SK-N-DZ (cell line): Measurements from ENCODE around the gene TRIM14.
"Not testable (repeated sequence)": the region's sequence is repeated elsewhere in the genome, so short reads cannot be mapped to it uniquely, and the experiment has no call there.

ENCODE experiments used
- DNase-seq: peaks from one replicate; pipeline ENCODE4 v3.0.0-alpha.2; 2015; ENCODE audit warnings: low spot score

TRIM14 gene

DNA sequence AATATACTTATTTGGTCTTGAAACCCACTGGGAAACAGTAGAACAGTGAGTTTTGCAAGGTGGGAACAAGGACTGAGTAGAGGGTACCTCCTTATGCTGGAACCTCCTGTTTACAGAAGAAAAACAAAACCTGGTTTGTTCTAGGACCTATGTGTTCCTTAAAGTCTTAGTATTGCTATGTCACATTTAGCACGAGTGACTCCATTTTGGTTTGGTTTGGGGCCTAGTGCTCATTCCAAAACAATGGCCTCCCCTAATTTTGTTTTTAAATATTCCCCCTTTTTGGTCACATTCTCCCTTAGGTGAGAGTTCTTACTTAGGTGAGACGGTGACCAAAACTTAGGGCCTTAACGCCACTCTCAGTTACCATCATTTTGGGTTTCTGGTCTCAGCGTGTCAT, 68.7 kb downstream of the TRIM14 start:
- no peak for DNase-seq

DNA sequence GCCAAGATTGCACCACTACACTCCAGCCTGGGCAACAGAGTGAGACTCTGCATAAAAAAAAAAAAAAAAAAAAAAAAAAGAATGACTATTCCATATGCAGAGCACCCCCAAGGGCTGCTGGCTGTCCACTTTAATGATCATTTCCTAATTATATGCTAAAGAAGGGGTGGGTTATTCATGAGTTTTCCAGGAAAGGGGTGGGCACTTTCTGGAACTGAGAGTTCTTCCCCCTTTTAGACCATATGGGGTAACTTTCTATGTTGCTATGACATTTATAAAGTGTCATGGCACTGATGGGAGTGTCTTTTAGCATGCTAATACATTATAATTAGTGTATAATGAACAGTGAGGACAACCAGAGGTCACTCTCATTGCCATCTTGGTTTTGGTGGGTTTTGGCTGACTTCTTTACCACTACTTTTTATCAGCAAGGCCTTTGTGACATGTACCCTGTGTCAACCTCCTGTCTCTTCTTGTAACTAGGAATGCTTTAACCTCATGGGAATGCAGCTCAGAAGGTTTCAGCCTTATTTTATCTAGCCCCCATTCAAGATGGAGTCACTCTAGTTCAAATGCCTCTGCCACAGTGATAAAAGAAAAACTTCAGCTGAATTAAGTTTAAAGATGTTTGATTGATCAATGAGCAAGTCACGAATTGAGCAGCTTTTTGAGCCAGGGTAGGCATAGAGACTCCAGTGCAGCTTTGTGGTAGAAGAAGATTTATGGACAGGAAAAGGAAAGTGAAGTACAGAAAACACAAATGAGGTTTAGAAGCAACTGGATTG, 69.5 kb downstream of the TRIM14 start:
- no peak for DNase-seq

DNA sequence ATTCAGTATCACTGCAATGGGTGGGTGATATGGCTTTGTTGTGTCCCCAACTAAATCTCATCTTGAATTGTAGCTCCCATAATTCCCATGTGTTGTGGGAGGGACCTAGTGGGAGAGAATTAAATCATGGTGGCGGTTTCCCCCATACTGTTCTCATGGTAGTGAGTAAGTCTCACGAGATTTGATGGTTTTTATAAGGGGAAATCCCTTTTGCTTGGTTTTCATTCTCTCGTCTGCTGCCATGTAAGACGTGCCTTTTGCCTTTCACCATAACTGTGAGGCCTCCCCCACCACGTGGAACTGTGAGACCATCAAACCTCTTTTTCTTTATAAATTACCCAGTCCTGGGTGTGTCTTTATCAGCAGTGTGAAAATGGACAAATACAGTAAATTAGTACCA, 72.0 kb downstream of the TRIM14 start:
- no peak for DNase-seq

DNA sequence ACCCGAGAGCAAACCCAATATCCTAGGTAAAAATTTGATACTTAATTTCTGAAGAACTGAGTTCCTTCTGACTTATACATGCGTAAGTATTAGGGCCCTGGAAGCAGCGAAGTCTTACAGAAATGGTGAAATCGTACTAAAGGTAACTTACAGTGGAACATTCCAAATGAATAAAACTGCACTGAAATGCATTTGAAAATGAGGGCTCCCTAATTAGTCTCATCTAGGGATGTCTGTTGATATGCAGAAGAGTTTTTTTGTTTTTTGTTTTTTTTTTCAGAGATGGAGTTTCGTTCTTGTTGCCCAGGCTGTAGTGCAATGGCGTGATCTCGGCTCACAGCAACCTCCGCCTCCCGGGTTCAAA, 72.9 kb downstream of the TRIM14 start:
- DNase-seq: no peak

DNA sequence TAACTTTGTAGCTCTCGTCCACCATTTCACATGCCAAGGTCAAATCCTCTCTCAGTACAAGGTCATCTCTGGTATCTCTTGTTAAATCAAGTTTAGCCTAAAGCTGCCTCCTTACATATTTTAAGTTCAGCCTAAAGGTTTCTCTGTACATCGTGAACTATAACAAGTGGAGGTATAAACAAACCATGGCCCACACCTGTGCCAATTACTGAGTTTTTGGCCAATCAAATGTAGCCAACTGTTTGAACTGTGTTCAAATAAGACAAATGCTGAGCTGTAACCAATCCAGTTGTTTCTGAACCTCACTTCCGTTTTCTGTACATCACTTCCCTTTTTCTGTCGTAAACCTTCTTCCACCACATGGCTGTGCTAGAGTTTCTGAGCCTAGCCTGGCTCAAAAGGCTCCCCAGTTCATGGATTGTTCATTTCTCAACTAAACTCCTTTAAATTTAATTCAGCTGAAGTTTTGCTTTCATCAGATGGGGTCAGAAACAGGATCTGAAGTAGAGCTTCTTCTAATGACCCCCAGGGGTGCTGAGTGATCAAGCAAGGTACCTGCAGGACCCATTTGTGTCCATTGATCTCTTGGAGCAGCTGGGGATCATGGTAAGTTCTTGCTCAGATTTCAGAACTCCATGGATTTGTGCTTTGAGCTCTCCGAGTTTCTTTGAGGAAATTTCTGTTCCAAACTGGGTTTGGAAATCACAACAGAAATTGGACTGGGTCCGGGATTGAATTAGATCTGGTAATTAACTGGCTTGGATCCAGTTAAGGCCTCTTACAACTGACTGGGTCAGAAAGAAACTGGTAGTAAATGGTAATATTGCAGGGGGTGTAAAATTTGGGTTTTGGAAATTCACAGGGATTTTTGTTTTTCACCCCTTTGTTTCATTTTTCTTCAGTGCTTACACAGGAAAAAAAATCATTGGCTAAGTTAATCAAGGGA, 73.5 kb downstream of the TRIM14 start:
- DNase-seq: peak; percentile 12

DNA sequence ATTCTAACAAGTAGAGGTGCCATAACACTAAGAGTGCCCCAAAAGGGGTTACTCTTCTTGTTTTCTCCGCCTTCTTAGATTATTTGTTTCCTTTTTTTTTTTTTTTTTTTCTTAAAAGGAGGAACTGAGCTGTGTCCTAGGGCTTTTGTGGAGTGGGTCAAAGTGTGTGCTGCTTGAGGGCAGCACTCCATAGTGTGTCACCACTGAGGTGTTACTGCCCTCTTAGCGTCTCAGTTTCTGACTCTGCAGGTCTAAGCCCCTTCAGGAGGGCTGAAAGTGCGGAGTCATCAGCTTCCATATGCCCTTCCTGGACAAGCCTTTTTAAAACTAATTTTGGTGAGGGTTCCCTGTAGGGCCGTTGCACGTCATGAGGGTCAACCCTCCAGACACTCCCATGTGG, 75.1 kb downstream of the TRIM14 start:
- no peak for DNase-seq

DNA sequence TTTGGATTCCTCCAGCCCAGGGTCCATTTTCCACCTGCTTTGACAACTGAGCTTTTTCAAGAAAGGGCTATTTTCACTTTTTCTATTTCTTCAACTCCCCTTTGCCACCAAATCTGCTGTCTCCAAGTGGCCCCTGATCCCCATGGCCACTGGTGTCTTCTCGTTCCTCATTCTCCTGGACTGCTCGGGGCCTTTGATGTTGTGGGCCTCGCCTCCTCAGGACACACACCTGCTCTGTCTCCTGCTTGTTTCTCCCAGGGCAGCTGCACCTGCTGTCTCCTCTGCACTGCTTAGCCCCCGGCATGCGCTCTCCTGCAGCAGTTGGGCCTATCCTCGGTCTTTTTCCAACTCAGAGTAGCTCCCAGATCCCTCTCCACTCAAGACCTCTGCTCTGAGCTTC, 78.8 kb downstream of the TRIM14 start:
- no peak for DNase-seq

DNA sequence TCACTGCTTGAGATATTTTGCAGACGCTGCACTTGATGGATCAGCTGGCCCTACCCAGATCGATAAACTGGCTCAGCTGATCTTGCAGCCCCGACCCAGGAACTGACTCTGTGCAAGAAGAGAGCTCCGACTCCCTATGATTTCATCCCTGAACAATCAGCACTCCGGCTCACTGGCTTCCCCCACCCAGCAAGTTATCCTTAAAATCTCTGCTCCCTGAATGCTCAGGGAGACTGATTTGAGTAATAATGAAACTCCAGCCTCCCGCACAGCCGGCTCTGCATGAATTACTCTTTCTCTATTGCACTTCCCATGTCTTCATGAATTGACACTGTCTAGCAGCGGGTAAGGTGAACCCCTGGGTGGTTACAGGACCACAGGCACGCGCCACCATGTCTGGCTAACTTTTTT, 79.4 kb downstream of the TRIM14 start:
- DNase-seq: no peak

DNA sequence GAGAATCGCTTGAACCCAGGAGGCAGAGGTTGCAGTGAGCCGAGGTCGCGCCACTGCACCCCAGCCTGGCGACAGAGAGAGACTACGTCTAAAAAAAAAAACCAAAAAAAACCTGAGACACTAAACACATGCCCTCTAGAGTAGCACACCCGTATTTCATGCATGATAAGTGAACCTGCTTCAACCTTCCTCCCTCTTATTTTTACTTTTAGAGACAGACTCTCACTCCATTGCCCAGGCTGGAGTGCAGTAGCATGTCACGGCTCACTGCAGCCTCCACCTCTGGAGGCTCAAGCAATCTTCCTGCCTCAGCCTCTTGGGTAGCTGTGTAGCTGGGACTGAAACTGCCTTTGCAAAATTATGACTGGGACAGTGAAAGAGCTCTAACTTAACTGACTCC, 80.1 kb downstream of the TRIM14 start:
- DNase-seq: no peak

DNA sequence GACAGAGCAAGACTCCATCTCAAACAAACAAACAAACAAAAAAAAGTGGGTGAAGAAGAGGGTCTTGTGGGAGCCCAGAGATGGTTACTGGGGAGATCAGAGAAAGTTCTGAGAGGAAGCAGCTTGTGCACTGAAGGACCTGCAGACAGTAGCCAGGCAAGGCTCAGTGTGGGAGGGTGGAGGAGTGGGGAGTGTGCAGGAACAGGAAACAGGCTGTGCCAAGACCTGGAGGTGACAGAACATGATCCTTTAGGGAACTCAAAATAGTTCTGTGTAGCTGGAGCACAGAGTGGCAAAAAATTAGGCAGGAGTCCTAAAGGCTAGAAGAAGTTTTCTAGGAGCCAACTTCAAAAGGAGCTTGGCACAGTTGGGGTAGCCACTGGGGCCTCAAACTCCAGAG, 81.7 kb downstream of the TRIM14 start:
- DNase-seq: no peak

DNA sequence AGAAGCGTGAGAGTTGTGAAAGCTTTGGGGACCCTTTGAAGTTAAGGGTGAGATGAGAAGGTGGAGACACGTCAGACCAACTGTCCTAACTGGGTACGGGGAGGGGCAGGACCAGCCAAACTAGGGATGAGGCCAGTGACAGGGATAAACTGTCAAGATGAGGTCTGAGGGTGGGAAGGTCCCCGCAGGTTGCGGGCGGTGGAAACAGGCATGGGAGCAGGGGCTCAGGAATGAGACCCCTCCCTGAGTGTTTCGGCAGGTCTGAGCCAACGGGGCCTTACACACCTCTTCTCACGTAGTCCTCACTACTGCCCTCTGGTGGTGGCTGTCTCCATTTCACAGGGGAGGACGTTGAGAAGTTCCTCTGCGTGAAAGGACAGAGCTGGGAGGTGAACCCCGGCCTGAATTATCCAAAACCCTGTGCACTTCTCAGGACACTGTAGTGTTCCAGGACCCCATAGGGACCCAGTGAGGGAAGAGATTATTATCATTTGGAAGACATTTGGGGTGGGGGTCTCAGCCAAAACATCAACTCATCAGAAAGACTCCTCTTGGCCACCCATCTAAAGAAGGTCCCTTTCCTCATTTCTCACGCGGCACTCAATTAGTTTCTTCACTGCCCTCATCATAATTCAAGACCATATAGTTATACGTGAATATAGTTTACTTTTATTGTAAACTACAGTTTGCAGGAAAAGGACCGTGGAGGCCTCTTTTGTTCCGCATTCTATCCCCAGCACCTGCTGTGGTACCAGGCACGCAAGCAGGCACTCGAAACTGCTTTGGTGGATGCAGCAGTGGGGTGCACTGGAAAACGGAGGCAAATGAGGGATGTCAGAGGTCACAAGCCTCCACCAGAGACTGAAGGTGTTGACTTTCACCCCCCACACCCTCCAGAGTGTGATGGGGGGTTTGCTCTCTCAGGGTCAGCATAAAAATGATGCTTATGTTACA, 84.2 kb downstream of the TRIM14 start:
- peak; percentile 70 for DNase-seq

DNA sequence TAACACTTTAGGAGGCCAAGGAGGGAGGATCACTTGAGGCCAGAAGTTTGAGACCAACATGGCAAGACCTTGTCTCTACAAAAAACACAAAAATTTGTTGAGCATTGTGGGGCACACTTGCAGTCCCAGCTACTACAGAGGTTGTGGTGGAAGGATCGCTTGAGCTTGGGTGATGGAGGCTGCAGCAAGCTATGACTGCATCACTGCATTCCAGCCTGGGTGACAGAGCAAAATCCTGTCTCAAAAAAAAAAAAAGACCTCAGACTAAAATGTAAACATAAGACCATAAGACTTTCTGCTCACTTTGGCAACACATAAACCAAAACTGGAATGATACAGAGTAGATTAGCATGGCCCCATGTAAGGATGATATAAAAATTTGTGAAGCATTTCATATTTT, 87.1 kb downstream of the TRIM14 start:
- DNase-seq: no peak

DNA sequence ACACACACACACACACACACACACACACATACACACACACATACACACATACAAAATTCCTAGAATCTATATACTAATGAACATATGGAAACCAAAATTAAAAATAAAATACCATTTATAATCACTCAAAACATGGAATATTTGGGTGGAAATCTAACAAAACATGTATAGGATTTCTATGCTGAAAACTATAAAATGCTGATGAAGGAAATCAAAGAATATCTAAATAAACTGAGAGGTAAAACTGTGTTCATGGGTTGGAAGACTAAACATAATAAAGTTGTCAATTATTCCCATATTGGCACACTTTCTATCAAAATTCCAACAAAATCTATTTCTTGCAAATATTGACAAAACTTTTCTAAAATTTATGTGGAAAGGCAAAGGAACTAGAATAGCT, 87.9 kb downstream of the TRIM14 start:
- no peak for DNase-seq

DNA sequence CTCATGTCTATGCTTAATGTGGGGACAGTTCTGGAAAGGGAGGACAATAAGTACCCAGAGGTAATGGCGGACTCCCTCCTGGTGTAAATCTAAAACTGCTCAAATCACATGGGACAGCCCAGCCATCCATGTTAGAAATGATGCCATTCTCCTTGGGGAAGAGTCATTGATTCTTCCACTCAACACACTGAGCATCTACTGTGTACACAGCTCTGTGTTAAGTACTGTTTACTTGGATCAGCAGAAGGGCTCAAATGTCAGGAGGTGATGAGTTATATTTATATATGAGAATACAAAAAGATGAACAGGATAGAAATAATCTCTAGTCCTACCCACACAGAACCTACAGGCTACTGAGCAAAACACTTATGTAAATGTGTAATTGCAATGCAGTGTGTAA, 94.3 kb downstream of the TRIM14 start:
- no peak for DNase-seq

DNA sequence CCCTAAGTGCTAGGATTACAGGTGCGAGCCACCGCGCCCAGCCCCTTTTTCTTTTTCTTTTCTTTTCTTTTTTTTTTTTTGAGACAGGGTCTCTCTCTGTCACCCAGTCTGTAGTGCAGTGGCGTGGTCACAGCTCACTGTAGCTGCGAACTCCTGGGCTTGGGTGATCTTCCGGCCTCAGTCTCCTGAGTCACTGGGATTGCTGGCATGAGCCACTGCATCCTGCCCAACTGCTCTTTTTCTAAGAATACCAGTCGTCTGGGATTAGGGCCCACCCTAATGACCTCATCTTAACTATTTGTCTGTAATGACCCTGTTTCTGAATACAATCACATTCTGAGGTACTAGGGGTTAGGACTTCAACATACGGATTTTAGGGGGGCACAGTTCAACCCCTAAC, 96.6 kb downstream of the TRIM14 start:
- no peak for DNase-seq

DNA sequence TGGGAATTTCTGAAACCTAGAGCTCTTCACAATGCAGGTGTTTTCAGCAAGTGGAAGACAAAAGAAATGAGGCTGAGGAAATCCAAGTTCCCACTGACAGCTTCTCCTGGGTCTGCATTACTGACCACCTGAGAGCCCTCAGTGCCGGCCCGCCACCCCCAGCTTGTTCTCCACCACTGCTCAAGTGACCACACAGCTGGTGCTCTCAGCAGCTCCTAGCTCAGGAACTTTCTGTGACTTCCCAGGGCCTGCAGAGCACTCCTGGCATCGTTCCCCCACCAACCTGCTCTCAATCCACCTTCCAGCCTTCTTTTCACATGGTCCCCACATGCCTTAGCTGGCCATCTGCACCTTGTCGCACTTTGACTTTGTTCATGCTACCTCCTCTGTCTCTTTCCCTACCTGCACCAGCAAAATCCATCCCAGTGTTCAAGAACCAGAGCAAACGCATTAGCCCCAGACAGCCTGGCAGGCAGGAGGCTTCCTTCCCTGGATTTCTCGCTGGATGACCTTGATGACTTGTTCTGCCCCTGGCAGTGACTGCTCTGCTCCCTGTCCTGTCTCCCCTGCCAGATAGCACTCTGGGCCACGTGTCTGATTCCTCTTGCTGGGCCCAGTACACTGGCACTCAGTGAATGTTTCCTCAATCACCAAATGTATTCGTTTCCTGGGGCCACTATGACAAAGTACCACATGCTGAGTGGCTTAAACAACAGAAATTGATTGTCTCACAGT, 97.5 kb downstream of the TRIM14 start:
- no peak for DNase-seq

DNA sequence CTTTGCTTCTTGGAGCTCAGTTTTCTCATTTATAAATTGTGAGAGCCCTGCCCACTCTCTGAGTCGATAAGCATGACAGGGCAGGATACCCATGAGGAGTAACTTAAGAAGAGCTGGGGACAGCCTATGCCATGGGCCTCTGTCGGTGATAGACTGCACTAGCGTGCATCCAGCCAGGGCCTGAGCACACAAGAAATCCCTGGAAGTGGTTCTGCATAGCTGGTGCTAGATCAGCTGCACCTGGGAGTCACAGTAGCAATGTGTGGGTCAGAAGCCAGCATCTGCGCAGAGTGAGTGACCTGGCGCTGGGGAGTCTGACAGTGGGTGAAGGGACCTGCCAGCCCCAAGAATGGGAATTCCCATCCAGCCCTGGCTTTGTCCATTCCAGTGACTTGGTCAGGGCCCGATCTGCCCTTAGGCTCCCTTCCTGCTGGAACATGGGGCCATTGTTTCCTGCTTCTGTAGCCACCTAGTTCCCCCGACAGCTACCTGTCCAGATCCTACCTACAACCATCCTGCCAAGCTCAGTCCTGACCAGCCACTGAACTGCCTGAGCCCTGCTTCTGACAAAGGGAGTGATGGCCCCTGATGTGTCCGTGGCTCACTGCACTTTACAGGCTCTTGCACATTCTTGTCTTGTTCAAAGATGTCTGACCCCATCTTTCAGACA, 98.4 kb downstream of the TRIM14 start:
- DNase-seq: no peak

DNA sequence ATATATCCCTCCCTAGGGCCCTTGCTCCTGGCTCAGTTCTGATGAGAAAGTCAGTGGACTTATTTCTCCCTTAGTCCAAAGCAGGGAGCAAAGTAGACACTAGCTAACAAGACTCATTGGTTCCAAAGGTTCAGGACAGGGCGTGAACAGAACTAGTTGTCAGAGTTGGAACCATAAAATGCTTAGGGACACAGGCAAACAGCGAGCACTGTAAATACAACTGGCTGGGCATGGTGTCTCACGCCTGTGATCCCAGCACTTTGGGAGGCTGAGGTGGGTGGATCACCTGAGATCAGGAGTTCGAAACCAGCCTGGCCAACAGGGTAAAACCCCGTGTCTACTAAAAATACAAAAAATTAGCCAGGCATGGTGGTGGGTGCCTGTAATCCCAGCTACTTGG, 99.2 kb downstream of the TRIM14 start:
- DNase-seq: not testable (repeated sequence)
